Measurements from ENCODE around the gene DOLPP1.

Gene DOLPP1

DNA sequence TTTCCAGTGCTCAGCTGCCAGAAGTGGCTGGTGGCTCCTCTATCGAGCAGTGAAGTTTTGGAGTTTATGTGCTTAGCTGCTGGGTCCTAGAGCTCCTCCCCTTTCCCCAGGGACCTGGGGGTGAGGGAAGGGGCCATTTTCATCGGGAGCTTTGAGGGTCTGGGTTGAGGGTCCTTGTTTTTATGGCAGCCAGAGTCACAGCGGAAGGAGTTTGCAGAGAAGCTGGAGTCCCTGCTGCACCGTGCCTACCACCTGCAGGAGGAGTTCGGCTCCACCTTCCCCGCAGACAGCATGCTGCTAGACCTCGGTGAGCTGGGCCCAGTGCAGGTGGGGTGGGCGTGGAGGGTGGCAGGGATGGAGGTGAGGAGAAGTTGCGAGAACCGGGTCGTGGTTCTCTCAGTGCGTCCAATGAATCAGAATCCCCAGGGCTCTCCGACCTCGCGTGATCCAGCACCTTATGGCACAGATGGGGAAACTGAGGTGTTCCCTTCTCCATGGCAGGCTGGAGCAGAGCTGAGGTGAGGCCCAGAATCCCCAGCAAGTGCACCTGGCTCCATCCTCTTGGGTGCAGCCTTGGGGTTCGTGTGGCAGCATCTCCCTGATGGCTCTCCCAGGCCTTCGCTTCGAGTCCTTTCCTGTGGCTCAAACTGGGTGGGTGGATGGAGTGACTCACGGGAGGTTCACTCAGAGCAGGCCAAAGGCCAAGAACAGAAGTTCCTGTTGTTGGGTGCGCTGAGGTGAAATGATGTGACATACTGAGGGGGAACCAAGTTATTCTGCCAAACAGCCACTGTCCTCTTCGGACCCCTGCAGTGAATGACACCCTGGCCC, 21.7 kb upstream of the DOLPP1 start:
- H3K27me3 ChIP-seq (ENCODE audit: insufficient read depth, poor library complexity, severe bottlenecking) = no peaks in the 10 kb centered on the region
- H3K36me3 ChIP-seq (ENCODE audit: low read depth) = peaks cover 22% of the 10 kb centered on the region
- no peak overlapping the region for H3K27ac ChIP-seq (ENCODE audit: poor library complexity, severe bottlenecking)
- ATAC-seq (ENCODE audit: low read depth) (peak; percentile 48; the same call in 1 of the 3 replicates), DNase-seq (ENCODE audit: low spot score) (no peak)
- H3K9me3 ChIP-seq (ENCODE audit: severe bottlenecking) = no peaks in the 10 kb centered on the region
- H3K4me3 ChIP-seq (ENCODE audit: severe bottlenecking) = no peak overlapping the region
- TF ChIP-seq, protein P1, sequence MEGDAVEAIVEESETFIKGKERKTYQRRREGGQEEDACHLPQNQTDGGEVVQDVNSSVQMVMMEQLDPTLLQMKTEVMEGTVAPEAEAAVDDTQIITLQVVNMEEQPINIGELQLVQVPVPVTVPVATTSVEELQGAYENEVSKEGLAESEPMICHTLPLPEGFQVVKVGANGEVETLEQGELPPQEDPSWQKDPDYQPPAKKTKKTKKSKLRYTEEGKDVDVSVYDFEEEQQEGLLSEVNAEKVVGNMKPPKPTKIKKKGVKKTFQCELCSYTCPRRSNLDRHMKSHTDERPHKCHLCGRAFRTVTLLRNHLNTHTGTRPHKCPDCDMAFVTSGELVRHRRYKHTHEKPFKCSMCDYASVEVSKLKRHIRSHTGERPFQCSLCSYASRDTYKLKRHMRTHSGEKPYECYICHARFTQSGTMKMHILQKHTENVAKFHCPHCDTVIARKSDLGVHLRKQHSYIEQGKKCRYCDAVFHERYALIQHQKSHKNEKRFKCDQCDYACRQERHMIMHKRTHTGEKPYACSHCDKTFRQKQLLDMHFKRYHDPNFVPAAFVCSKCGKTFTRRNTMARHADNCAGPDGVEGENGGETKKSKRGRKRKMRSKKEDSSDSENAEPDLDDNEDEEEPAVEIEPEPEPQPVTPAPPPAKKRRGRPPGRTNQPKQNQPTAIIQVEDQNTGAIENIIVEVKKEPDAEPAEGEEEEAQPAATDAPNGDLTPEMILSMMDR (IDR thresholded peaks at IDR 0.05; ENCODE audit: poor library complexity, severe bottlenecking) = no peak
- no peaks in the 10 kb centered on the region for H3K4me1 ChIP-seq (ENCODE audit: insufficient read depth, poor library complexity, severe bottlenecking)

DNA sequence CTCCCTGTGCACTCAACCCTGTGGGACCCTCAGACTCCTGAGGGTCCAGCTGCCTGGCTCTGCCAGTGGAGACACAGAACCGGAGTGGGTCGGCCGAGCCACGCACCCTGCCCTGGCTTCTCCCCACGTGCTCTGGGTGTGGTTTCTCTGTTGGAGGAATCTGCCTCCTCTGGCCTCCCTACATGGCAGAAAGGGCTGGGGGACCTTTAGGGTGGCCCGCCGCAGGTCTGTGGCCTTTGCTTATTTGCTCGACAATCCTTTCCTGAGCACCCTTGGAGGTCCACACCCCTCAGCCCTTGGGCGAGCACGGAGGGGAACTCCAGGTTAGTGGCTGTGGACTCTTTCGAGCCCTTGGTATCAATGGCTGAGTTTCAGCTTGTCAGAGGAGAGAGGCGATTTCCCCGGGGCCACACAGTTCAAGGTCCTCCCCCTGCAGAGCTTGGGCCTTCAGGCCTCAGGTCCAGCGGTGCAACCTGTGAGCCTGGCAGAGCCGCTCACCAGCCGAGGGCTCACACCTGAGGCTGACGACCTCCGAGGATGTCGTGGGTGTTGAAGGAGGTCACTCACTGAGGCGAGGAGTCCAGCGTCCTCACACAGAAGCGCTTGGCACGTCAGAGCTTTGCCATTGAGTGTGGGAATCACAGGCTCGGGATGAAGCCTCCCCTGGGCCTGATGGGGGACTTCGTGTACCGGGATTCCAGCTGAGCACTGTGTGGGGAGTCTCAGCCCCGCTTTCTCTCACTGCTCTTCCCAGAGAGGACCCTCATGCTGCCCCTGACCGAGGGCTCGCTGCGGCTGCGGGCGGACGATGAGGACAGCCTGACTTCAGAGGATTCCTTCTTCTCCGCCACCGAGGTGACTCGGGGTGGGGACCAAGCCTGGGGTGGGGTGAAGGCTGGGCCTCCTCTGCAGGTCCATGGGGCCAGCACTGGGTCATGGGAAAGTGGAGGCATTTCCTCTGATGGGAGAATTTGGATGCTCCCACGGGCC, 20.8 kb upstream of the DOLPP1 start:
- DNase-seq (ENCODE audit: low spot score) (no peak), ATAC-seq (ENCODE audit: low read depth) (no peak)
- Histone ChIP-seq H3K4me3 (ENCODE audit: severe bottlenecking) (no peak overlapping the region), H3K9me3 (ENCODE audit: severe bottlenecking) (no peaks in the 10 kb centered on the region), H3K36me3 (ENCODE audit: low read depth) (peaks cover 26% of the 10 kb centered on the region), H3K27ac (ENCODE audit: poor library complexity, severe bottlenecking) (no peak overlapping the region), H3K4me1 (ENCODE audit: insufficient read depth, poor library complexity, severe bottlenecking) (no peaks in the 10 kb centered on the region), H3K27me3 (ENCODE audit: insufficient read depth, poor library complexity, severe bottlenecking) (no peaks in the 10 kb centered on the region)
- TF ChIP-seq, protein P1 (IDR thresholded peaks at IDR 0.05; ENCODE audit: poor library complexity, severe bottlenecking) = no peak

DNA sequence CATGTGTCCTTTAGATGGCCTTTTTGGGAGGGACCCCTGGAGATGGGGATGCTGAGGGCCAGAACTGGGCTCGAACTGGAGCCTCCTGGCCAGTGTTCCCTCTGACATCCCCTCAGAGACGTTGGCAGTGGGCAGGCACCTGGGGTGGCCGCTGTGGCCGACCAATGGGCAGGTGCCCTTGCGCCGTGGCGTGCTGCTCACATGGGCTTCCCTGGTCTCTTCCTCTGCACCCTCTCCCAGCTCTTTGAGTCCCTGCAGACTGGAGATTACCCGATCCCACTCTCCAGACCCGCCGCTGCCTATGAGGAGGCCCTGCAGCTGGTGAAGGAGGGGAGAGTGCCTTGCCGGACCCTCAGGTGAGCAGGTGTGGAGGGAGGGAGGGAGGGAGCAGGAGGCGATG, 19.9 kb upstream of the DOLPP1 start:
- H3K27ac ChIP-seq (ENCODE audit: poor library complexity, severe bottlenecking) = no peak overlapping the region
- TF ChIP-seq, protein P1 (IDR thresholded peaks at IDR 0.05; ENCODE audit: poor library complexity, severe bottlenecking) = no peak

DNA sequence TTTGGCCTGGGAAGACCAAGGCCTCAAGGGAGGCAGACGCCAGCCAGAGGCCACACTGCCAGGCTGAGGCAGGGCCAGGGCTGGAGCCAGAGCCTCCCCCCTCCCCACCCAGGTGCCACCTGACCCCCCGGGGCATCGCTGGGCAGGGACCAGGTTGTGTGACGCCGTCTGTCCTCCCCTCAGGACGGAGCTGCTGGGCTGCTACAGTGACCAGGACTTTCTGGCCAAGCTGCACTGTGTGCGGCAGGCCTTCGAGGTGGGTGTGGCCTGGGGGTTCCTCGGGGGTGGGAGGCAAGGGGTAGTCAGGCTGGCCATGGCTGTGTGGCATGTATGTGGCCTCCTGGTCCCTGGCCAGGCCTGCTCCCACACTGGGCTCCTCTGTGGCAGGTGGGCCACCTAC, 17.9 kb upstream of the DOLPP1 start:
- no peak for ATAC-seq (ENCODE audit: low read depth)
- H3K27me3 ChIP-seq (ENCODE audit: insufficient read depth, poor library complexity, severe bottlenecking) = no peaks in the 10 kb centered on the region
- no peak for DNase-seq (ENCODE audit: low spot score)
- peaks cover 24% of the 10 kb centered on the region for H3K36me3 ChIP-seq (ENCODE audit: low read depth)
- TF ChIP-seq, protein P1 (IDR thresholded peaks at IDR 0.05; ENCODE audit: poor library complexity, severe bottlenecking) = no peak
- no peak overlapping the region for H3K4me3 ChIP-seq (ENCODE audit: severe bottlenecking)
- no peak overlapping the region for H3K27ac ChIP-seq (ENCODE audit: poor library complexity, severe bottlenecking)
- H3K4me1 ChIP-seq (ENCODE audit: insufficient read depth, poor library complexity, severe bottlenecking) = no peaks in the 10 kb centered on the region
- no peaks in the 10 kb centered on the region for H3K9me3 ChIP-seq (ENCODE audit: severe bottlenecking)

More for the DNA sequence above, 19.9 kb upstream of the DOLPP1 start:
- DNase-seq (ENCODE audit: low spot score) (no peak), ATAC-seq (ENCODE audit: low read depth) (no peak)
- Histone ChIP-seq H3K36me3 (ENCODE audit: low read depth) (peaks cover 30% of the 10 kb centered on the region), H3K4me1 (ENCODE audit: insufficient read depth, poor library complexity, severe bottlenecking) (no peaks in the 10 kb centered on the region), H3K27me3 (ENCODE audit: insufficient read depth, poor library complexity, severe bottlenecking) (no peaks in the 10 kb centered on the region), H3K4me3 (ENCODE audit: severe bottlenecking) (no peak overlapping the region), H3K9me3 (ENCODE audit: severe bottlenecking) (no peaks in the 10 kb centered on the region)
